IMR-90 (cell line): Measurements from ENCODE around the gene GJA8. TPM values are rescaled to one million over a fixed set of nuclear protein-coding genes. Genes with fewer than 3 reads are reported as not detected.

Experiments
- ATAC-seq: fragments of 200-7000 bp; cut with Tn5 transposase; 2 replicates; pipeline ENCODE4 v1.9.1; 2020; ENCODE audit warnings: low read depth, mild to moderate bottlenecking, moderate library complexity
- BruUV-seq: library from RNA; stranded (reverse); fragments of 400-500 nt; replicated peaks from 2 replicates; lab custom pipeline; 2021; lab: Mats Ljungman, UMichigan
- CTCF ChIA-PET: fragments of 300-600 bp; formaldehyde crosslinking; extraction: SDS; loops from one replicate; lab custom pipeline; 2021; ENCODE audit warnings: antibody characterized with exemption; lab: Yijun Ruan, JAX
- POLR2A ChIA-PET: fragments of 300-600 bp; sonication (Branson Sonifier 250); formaldehyde crosslinking; loops from one replicate; lab custom pipeline; 2022; ENCODE audit warnings: antibody characterized with exemption; ENCODE audit not compliant: unreplicated experiment; lab: Charles Lee
- DNase-seq: peaks from one replicate; pipeline ENCODE4 v3.0.0; 2013
- H2AFZ ChIP-seq: replicated peaks from 2 replicates; pipeline ENCODE3; 2013; ENCODE audit warnings: low read length, mild to moderate bottlenecking; ENCODE audit not compliant: poor library complexity
- H2AK5ac ChIP-seq: 2 replicates; pipeline ENCODE4 v1.6.1; 2013; ENCODE audit warnings: low read depth, low read length, inconsistent platforms
- H2AK9ac ChIP-seq: replicated peaks from 2 replicates; pipeline ENCODE3; 2013; ENCODE audit warnings: mild to moderate bottlenecking, low read depth, low read length, moderate library complexity; ENCODE audit not compliant: poor library complexity
- H2BK120ac ChIP-seq: 2 replicates; pipeline ENCODE4 v1.6.1; 2013; ENCODE audit warnings: low read depth, low read length, inconsistent platforms
- H2BK15ac ChIP-seq: 3 replicates; pipeline ENCODE4 v1.6.1; 2013; ENCODE audit warnings: low read depth, low read length, inconsistent platforms
- H2BK20ac ChIP-seq: 2 replicates; pipeline ENCODE4 v1.6.1; 2013; ENCODE audit warnings: low read depth, mild to moderate bottlenecking, inconsistent platforms, low read length, moderate library complexity
- H2BK5ac ChIP-seq: 2 replicates; pipeline ENCODE4 v1.6.1; 2013; ENCODE audit warnings: mild to moderate bottlenecking, low read depth, low read length, inconsistent platforms; ENCODE audit not compliant: poor library complexity, severe bottlenecking
- H3K14ac ChIP-seq: replicated peaks from 2 replicates; pipeline ENCODE4 v1.6.1; 2013; ENCODE audit warnings: low read depth, low read length, inconsistent platforms
- H3K18ac ChIP-seq: 2 replicates; pipeline ENCODE4 v1.6.1; 2013; ENCODE audit warnings: low read depth, low read length, control low read depth
- H3K23ac ChIP-seq: 2 replicates; pipeline ENCODE4 v1.6.1; 2013; ENCODE audit warnings: low read depth, low read length, inconsistent platforms
- H3K27ac ChIP-seq: 2 replicates; pipeline ENCODE4 v1.5.1; 2013; ENCODE audit warnings: mild to moderate bottlenecking, control low read depth, low read length; ENCODE audit not compliant: insufficient read depth
- H3K27me3 ChIP-seq: 2 replicates; pipeline ENCODE4 v1.6.1; 2013; ENCODE audit warnings: low read length; ENCODE audit not compliant: control insufficient read depth, insufficient read depth
- H3K36me3 ChIP-seq: 2 replicates; pipeline ENCODE4 v1.6.1; 2013; ENCODE audit warnings: low read length, mixed read lengths; ENCODE audit not compliant: control insufficient read depth, insufficient read depth
- H3K4ac ChIP-seq: 2 replicates; pipeline ENCODE4 v1.6.1; 2013; ENCODE audit warnings: low read depth, low read length, inconsistent platforms
- H3K4me1 ChIP-seq: 2 replicates; pipeline ENCODE4 v1.6.1; 2013; ENCODE audit warnings: low read length, mixed read lengths; ENCODE audit not compliant: control insufficient read depth, insufficient read depth
- H3K4me2 ChIP-seq: 2 replicates; pipeline ENCODE4 v1.6.1; 2013; ENCODE audit warnings: low read depth, mild to moderate bottlenecking, control low read depth, low read length, moderate library complexity
- H3K4me3 ChIP-seq: 2 replicates; pipeline ENCODE4 v1.5.1; 2013; ENCODE audit warnings: low read depth, mild to moderate bottlenecking, control low read depth, low read length, moderate library complexity; ENCODE audit not compliant: insufficient read depth
- H3K56ac ChIP-seq: 2 replicates; pipeline ENCODE4 v1.6.1; 2013; ENCODE audit warnings: low read length, inconsistent platforms; ENCODE audit not compliant: insufficient read depth; ENCODE audit errors: extremely low read depth
- H3K79me1 ChIP-seq, 2 experiments: 2 replicates each; pipeline ENCODE4 v1.6.1; 2013; ENCODE audit warnings: low read length in 2 of 2, inconsistent platforms in 1 of 2, low read depth in 1 of 2
- H3K9ac ChIP-seq: 2 replicates; pipeline ENCODE4 v1.6.1; 2013; ENCODE audit warnings: low read depth, low read length, control low read depth
- H3K9me1 ChIP-seq: 2 replicates; pipeline ENCODE4 v1.6.1; 2013; ENCODE audit warnings: low read length, inconsistent platforms; ENCODE audit not compliant: insufficient read depth
- H3K9me3 ChIP-seq: 2 replicates; pipeline ENCODE4 v1.6.1; 2013; ENCODE audit warnings: low read length; ENCODE audit not compliant: control insufficient read depth, insufficient read depth
- H4K20me1 ChIP-seq: 2 replicates; pipeline ENCODE4 v1.6.1; 2013; ENCODE audit warnings: low read length, inconsistent platforms; ENCODE audit not compliant: insufficient read depth
- H4K5ac ChIP-seq: 2 replicates; pipeline ENCODE4 v1.6.1; 2013; ENCODE audit warnings: mild to moderate bottlenecking, low read depth, low read length, control low read depth
- H4K8ac ChIP-seq, 2 experiments: 2 replicates each; pipeline ENCODE4 v1.6.1; 2013; ENCODE audit warnings: low read depth in 2 of 2, low read length in 2 of 2, control low read depth in 1 of 2, inconsistent platforms in 1 of 2
- H4K91ac ChIP-seq: 2 replicates; pipeline ENCODE4 v1.6.1; 2013; ENCODE audit warnings: low read depth, low read length, inconsistent platforms; ENCODE audit not compliant: insufficient read depth
- BHLHE40 ChIP-seq: fragments of 150-350 bp; IDR thresholded peaks from 2 replicates; pipeline ENCODE4 v1.6.1; 2016; ENCODE audit warnings: mild to moderate bottlenecking, low read depth, low read length
- CEBPB ChIP-seq: IDR thresholded peaks from 2 replicates; pipeline ENCODE4 v1.6.1; 2012; ENCODE audit warnings: low read depth, low read length, improper control_type of control experiment
- CHD1 ChIP-seq: IDR thresholded peaks from 2 replicates; pipeline ENCODE4 v1.6.1; 2012; ENCODE audit warnings: low read depth, low read length, improper control_type of control experiment
- FOS ChIP-seq: fragments of 150-350 bp; IDR thresholded peaks from 2 replicates; pipeline ENCODE4 v1.6.1; 2016; ENCODE audit warnings: low read depth, low read length
- MAFK ChIP-seq: IDR thresholded peaks from 2 replicates; pipeline ENCODE4 v1.6.1; 2012; ENCODE audit warnings: low read depth, low read length, improper control_type of control experiment
- MAZ ChIP-seq: IDR thresholded peaks from 2 replicates; pipeline ENCODE4 v1.6.1; 2012; ENCODE audit warnings: low read depth, mild to moderate bottlenecking, low read length, improper control_type of control experiment, moderate library complexity, borderline replicate concordance
- MXI1 ChIP-seq: IDR thresholded peaks from 2 replicates; pipeline ENCODE4 v1.6.1; 2012; ENCODE audit warnings: low read depth, mild to moderate bottlenecking, low read length, moderate library complexity, borderline replicate concordance
- NFE2L2 ChIP-seq: fragments of 150-350 bp; IDR thresholded peaks from 2 replicates; pipeline ENCODE4 v1.6.1; 2016; ENCODE audit warnings: low read depth, mild to moderate bottlenecking, low read length
- POLR2A ChIP-seq: IDR thresholded peaks from 2 replicates; pipeline ENCODE4 v1.6.1; 2012; ENCODE audit warnings: mild to moderate bottlenecking, low read depth, low read length
- RAD21 ChIP-seq: IDR thresholded peaks from 2 replicates; pipeline ENCODE4 v1.6.1; 2012; ENCODE audit warnings: low read length, improper control_type of control experiment
- RCOR1 ChIP-seq: IDR thresholded peaks from 2 replicates; pipeline ENCODE4 v1.6.1; 2012; ENCODE audit warnings: mild to moderate bottlenecking, low read length, improper control_type of control experiment; ENCODE audit not compliant: insufficient replicate concordance
- RFX5 ChIP-seq: IDR thresholded peaks from 2 replicates; pipeline ENCODE4 v1.8.0; 2012; ENCODE audit warnings: low read depth, mild to moderate bottlenecking, low read length, moderate library complexity
- SMC3 ChIP-seq: fragments of 150-350 bp; IDR thresholded peaks from 2 replicates; pipeline ENCODE4 v1.6.1; 2016; ENCODE audit warnings: low read depth, mild to moderate bottlenecking, antibody characterized with exemption, low read length, moderate library complexity
- WGBS, 2 experiments: methylation state at CpG; one replicate each; pipeline versions ENCODE4 v1.1.5 to v1.1.7; 2013; ENCODE audit warnings: missing lambda C conversion rate in 2 of 2; ENCODE audit not compliant: insufficient read length in 1 of 2; ENCODE audit errors: extremely low coverage in 2 of 2; 5-methylcytosine and 5-hydroxymethylcytosine counted together
- dilution Hi-C: fragments of 300-500 bp; cut with HindIII; formaldehyde crosslinking; loops from one replicate; pipeline ENCODE4 v1.14.3; 2018; ENCODE audit warnings: low sequenced_read_pairs; ENCODE audit not compliant: unreplicated experiment
- in situ Hi-C: fragments of 300-500 bp; cut with MboI; formaldehyde crosslinking; loops from 3 replicates; pipeline ENCODE4 v1.14.3; 2019; ENCODE audit warnings: low sequenced_read_pairs, inconsistent platforms, mixed read lengths
- intact Hi-C: fragments of 100-400 bp; cut with micrococcal nuclease; formaldehyde crosslinking; loops from 2 replicates; pipeline ENCODE4 v1.10.0; 2022
- polyA plus RNA-seq, 3 experiments: library from polyadenylated mRNA; depleted of rRNA; stranded (reverse); fragments of >200 nt; gene quantifications; 2 replicates each; pipeline ENCODE4 v1.2.3, GENCODE V29; 2012; ENCODE audit warnings: low replicate concordance in 1 of 3
- total RNA-seq: library from RNA; depleted of rRNA; stranded (reverse); fragments of >200 nt; gene quantifications from 2 replicates; pipeline ENCODE4 v1.2.3, GENCODE V29; 2012
- TF ChIP-seq, protein P1 (sequence below): conservative IDR thresholded peaks from 2 replicates; pipeline ENCODE4 v1.5.1; 2012; ENCODE audit warnings: mild to moderate bottlenecking, low read depth, low read length, improper control_type of control experiment
- TF ChIP-seq, protein P2 (sequence below): fragments of 150-350 bp; IDR thresholded peaks from 2 replicates; pipeline ENCODE4 v1.6.1; 2016; ENCODE audit warnings: low read depth, mild to moderate bottlenecking, low read length, moderate library complexity, borderline replicate concordance
- TF ChIP-seq, protein P3 (sequence below): fragments of 150-350 bp; IDR thresholded peaks from 2 replicates; pipeline ENCODE4 v1.6.1; 2017; ENCODE audit warnings: mild to moderate bottlenecking, antibody characterized with exemption, low read length, low read depth

The GJA8 gene
- total and polyA plus RNA-seq, 2 of the 4 experiments (the other 2 are of a cell fraction) = not detected

DNA sequence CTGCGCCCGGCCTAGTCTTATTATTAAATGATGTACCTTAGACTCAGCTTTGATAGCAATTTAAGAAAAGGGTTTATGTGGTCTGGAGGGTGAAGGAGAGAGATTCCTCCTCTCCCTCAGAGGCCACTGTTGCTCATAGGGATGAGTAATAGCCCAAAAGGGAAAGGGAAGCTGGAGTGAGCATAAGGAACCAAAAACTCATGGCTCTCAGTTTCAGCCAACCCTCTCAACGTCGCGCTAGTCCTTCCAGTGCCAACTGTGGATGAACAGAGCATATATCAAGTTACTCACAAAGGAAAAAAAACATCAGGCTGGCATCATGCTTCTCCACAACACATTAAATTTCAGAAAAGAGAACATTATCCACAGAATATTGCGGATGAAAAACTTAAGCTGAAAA lies 17.3 kb downstream of the GJA8 start:
- Histone ChIP-seq H2BK5ac (no peak overlapping the region), H2BK15ac (no peak overlapping the region), H2AK5ac (no peak overlapping the region), H3K56ac (no peak overlapping the region), H2AK9ac (no peak overlapping the region), H3K23ac (no peak overlapping the region), H3K36me3 (no peaks in the 10 kb centered on the region), H3K27ac (no peak overlapping the region), H3K18ac (no peak overlapping the region), H3K9me3 (no peaks in the 10 kb centered on the region), H2BK20ac (no peak overlapping the region), H3K4me3 (no peak overlapping the region), H3K4me1 (no peaks in the 10 kb centered on the region), H4K20me1 (no peaks in the 10 kb centered on the region), H2AFZ (no peak overlapping the region), H4K91ac (no peak overlapping the region), H3K79me1 (no peaks in the 10 kb centered on the region), H2BK120ac (no peak overlapping the region), H3K14ac (no peak overlapping the region), H4K8ac (no peak overlapping the region), H3K9me1 (no peaks in the 10 kb centered on the region), H4K5ac (no peak overlapping the region), H3K27me3 (no peaks in the 10 kb centered on the region), H3K4me2 (no peak overlapping the region), H3K4ac (no peak overlapping the region), H3K9ac (no peak overlapping the region)
- no peak for ATAC-seq
- in situ Hi-C loops = no loop called here
- CTCF ChIA-PET = interaction anchor here (1.0 kb wide), 1 partner anchor 27 kb away, joined by 4 read pairs; no protein-coding TSS in a partner anchor
- TF ChIP-seq NFE2L2 (no peak), MAFK (no peak), RFX5 (no peak), BHLHE40 (no peak), CEBPB (no peak), MAZ (no peak), MXI1 (no peak), RAD21 (no peak), POLR2A (no peak), CHD1 (no peak), SMC3 (no peak), FOS (no peak), RCOR1 (no peak)
- TF ChIP-seq, protein P1, sequence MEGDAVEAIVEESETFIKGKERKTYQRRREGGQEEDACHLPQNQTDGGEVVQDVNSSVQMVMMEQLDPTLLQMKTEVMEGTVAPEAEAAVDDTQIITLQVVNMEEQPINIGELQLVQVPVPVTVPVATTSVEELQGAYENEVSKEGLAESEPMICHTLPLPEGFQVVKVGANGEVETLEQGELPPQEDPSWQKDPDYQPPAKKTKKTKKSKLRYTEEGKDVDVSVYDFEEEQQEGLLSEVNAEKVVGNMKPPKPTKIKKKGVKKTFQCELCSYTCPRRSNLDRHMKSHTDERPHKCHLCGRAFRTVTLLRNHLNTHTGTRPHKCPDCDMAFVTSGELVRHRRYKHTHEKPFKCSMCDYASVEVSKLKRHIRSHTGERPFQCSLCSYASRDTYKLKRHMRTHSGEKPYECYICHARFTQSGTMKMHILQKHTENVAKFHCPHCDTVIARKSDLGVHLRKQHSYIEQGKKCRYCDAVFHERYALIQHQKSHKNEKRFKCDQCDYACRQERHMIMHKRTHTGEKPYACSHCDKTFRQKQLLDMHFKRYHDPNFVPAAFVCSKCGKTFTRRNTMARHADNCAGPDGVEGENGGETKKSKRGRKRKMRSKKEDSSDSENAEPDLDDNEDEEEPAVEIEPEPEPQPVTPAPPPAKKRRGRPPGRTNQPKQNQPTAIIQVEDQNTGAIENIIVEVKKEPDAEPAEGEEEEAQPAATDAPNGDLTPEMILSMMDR = no peak
- TF ChIP-seq, protein P2, sequence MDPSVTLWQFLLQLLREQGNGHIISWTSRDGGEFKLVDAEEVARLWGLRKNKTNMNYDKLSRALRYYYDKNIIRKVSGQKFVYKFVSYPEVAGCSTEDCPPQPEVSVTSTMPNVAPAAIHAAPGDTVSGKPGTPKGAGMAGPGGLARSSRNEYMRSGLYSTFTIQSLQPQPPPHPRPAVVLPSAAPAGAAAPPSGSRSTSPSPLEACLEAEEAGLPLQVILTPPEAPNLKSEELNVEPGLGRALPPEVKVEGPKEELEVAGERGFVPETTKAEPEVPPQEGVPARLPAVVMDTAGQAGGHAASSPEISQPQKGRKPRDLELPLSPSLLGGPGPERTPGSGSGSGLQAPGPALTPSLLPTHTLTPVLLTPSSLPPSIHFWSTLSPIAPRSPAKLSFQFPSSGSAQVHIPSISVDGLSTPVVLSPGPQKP = no peak
- TF ChIP-seq, protein P3, sequence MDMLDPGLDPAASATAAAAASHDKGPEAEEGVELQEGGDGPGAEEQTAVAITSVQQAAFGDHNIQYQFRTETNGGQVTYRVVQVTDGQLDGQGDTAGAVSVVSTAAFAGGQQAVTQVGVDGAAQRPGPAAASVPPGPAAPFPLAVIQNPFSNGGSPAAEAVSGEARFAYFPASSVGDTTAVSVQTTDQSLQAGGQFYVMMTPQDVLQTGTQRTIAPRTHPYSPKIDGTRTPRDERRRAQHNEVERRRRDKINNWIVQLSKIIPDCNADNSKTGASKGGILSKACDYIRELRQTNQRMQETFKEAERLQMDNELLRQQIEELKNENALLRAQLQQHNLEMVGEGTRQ = no peak
- DNase-seq = peak; percentile 4
- POLR2A ChIA-PET = no interaction called here
- dilution Hi-C loops = no loop called here
- BruUV-seq = no TSS peak
- intact Hi-C loops = no loop called here
- no CpG with 5 or more reads among the region's 6 CpGs for whole genome bisulfite sequencing, 2 experiments
